Activated CD8-positive, alpha-beta memory T cell treated with anti-CD3 and anti-CD28 coated beads for 24 hours (primary cell): ENCODE results near the gene CAPZB.

Source experiments
- DNase-seq: peaks from one replicate; pipeline ENCODE4 v3.0.0-alpha.2; 2020

The CAPZB gene

DNA sequence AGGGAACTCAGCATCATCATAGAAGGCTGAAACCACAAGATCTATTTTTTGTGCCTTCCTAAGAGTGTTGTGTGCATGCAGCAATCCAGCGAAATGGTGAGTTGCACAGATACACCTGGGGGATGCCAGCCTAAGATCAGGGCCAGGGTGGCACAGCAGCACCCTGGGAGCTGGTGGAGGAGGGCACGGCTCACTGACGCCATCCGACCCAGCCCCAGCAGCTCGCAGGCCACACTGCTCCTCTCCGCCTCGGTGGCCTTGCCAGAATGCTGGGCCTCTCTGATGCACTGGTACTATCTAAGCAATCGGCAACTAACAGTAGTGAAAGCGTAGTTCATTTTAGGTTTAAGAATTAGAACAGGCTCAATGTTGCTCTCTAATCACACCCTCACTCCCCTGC is 37.8 kb downstream of the CAPZB start:
- DNase-seq = no peak

DNA sequence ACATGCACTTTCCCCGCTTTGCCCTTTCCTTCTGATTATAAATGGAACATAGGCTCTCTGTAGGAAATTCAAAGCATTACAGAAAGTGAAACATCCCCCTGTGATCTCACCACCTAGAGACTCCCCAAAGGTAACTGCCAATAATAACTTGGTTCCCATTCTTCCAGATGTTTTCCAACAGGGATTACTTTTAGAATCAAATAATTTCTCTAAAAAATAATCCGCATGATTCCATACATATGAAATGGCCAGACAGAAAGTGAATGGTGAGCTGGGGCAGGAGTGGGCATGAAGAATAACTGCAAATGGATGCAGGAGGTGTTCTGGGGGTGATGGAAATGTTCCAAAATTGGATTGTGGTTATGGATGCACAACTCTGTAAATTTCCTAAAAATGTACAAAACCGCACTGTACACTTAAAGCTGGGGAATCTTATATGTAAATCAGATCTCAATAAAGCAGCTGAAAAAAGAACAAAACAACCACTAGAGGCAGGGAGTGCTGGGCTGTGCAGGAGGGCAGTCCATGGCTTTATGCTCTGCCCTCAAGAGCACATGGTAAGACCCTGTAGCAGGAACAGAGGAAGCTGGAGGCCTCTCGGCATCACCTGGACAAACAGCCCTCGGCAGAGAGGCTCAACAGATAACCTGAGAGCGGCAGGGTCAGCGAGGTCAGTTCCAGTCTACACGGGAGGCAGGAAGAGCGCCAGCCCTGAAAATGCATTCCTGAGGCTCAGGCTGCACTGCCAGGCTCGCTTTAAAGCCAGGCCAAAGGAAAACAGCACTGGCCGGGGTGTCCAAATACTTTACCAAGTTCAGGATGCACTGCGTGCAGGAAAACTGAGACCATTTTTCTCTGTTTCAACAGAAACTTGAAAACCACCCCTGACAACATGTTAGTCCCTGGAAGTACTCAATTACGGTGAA is 39.7 kb downstream of the CAPZB start:
- no peak for DNase-seq

DNA sequence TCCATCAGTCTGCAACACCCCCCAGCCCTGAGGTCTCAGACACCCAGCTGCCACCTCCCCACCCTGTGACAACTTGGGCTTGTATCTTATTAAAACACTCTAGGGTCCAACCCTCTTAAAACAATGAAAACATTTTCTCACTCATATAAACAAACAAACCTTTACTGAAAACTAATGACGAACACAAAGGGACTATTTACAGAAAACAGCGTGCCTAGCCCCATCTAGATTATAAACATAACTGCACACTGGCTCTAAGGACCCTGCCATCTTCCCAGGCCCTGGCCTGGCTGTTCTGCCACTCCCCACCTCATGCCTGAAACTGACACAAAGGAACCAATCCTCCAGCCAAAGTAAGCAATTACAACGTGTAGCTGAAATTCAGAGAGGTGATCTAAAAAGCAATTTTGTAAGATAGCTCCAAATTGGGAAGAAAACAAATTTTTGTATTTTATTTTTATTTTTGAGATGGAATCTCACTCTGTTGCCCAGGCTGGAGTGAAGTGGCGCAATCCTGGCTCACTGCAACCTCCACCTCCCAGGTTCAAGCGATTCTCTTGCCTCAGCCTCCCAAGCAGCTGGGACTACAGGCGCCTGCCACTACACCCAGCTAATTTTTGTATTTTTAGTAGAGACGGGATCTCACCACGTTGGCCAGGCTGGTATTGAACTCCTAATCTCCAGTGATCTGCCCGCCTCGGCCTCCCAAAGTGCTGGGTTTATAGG is 40.9 kb downstream of the CAPZB start:
- DNase-seq = no peak

DNA sequence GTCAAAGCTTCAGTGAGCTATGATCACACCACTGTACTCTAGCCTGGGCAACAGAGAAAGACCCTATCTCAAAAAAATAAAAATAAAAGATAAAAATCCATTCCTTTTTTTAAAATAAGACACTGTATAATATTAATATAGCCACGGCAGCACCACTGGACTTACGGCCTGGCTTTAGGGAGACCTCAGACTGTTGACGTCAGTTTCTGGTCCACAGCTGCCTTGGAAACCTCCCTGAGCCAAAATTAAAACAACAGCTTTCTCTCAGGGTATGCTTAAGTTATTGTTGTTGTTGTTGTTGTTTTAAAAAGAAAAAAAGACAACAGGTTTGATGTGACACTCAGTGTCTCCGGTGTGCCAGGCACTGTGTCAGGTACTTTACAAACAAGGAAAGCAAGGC is 42.0 kb downstream of the CAPZB start:
- DNase-seq = no peak

DNA sequence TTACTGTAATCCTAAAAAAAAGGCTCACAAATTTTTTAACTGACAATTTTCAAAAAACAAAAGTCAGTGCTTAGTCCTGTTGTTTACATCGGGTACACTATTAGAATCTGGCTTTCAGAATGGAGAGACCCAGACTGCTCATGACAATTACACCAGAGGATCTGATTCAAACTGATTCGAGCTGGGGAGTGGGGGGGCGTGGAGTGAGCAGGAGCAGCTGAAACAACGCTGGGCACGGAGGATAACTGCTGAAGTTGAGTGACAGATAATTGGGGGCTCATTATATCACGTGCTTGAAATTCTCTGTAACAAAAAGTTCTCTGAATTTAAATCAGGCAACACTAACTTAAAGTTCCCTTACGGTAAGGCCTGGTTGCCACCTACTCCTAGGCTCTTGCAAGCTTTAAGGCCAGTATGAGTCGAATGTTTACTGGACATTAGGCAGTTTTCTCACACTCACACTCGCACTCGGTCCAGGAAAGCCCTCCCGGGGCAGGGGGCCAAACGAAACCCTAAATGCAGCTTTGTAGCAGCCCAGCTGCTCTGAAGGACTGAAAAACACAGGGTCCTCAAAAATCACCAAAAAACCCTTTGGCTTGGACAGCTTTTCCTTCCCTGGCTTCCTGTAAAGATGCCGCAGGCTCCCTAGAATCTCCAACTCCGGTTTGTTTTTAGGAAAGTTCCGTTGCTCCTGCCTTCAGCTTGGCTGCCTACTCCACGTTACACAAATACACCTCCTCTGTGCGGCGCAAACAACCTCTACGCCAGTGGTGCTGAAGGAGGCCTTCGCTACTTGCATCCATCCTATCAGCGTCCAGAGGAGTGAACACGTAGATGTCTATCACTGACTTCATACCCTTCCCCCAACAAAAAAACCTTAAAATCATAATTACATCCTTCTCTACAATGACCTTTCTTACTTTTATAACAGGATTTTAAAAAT is 42.9 kb downstream of the CAPZB start:
- DNase-seq = no peak

DNA sequence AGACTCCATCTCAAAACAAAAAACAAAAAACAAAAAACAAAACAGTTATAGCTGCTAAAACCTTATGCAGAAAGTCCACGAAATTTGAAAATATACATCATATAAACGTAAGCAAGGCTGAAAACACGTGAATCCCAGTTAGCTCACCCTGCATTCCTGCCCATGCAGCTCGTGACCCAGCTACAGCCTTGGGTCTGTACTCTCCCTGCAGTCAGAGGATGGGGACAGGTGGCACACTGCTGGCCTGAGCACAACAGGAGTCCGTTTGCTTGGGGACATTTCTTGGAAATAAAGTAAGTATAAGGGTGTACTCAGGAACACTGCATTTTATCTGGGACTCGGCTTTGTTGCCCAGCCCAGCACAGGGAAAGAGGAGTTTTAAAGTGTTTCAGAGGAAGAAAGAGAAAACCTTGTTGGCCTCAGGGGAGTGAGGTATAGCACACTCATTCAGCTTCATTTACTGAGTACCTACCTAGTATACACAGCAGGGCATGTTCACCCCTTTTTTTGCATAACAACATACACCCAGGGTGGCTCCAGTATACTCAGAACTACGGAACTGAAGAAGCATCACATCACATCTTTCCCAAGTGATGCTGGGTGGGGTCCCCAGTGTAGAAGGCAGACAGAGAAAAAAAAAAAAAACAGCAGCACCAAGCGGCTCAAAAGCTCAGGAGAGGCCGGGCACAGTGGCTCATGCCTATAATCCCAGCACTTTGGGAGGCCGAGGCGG is 44.1 kb downstream of the CAPZB start:
- DNase-seq = no peak

DNA sequence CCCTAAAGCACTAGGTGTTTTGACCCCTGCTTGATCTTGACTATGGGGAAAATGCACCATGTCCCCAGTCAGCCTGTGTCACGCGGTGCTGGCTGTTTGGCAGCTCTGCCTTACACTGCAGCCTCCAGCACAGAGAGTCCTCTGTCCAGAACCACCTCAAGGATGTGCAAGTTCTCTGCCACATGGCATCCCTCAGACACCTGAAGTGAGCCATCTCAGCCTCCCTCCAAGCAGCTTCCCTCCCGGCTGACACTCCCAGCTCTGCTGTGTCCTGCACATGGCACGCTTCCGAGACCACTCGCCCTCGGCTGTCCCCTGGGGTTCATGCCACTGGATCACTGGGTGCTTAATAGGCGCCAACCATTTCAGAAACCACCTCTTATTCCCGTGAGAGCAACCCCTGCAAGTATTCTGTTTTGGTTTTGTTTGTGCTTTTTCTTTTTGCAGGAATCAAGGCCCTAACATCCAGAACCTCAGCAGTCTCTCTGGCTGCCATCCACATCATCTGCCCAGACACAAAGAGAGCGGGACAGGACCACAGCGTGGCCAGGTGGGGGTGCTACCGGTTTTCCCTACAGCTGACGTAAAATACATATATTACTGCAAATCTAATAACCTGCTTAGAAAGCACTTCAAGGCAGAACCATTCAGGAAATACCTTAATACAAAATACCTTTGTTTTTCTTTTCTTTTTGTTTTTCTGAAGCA is 45.7 kb downstream of the CAPZB start:
- no peak for DNase-seq

DNA sequence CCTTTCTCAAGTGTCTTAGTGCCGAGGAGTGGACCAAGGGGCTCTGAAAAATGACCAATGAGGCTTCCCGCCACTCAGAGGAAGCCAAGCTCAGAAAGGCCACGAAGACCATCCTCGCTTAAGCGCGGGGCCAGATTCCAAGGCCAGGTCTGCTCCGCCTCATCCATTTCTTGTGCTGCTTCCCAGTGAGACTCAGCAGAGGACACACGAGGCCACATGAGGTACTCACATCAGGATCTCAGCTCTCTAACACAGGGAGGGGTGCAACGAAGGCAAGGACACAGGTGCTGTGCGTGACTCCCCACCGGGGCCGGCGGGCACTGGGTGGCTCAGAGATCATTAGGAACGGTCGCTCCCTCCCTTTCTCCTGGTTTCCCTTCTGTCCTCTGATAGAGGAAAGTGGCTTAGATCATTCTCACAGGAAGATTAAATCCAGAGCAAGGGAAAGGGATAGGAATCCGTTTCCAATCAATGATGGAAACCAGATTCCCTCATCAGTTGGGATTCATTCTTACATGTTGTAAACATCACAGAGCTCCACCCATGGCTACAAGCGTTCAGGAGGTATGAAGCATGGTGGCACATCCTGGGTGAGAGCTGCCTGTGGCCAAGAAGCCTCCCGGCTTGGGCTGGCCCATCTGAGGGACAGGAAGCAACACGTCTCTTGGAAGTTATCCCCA is 46.7 kb downstream of the CAPZB start:
- DNase-seq = no peak

DNA sequence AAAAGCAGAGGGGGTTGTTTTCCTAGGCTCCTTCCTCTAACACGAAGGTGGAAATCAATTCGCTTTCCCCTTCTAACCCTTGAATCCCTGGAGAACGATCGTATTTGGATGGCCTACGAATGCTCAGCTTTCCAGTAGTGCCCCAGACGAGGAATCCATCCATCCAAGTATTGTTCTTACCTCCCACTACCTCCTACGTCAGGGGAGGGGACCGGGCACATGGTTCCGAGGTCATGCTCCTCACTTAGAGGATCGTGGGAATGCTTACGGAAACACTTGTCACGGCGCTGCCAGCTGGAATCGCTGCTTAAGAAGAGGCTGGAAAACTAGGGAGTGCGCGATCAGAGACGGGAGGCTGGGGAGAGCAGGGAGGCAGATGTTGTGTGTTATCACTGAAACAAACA is 47.4 kb downstream of the CAPZB start:
- no peak for DNase-seq

DNA sequence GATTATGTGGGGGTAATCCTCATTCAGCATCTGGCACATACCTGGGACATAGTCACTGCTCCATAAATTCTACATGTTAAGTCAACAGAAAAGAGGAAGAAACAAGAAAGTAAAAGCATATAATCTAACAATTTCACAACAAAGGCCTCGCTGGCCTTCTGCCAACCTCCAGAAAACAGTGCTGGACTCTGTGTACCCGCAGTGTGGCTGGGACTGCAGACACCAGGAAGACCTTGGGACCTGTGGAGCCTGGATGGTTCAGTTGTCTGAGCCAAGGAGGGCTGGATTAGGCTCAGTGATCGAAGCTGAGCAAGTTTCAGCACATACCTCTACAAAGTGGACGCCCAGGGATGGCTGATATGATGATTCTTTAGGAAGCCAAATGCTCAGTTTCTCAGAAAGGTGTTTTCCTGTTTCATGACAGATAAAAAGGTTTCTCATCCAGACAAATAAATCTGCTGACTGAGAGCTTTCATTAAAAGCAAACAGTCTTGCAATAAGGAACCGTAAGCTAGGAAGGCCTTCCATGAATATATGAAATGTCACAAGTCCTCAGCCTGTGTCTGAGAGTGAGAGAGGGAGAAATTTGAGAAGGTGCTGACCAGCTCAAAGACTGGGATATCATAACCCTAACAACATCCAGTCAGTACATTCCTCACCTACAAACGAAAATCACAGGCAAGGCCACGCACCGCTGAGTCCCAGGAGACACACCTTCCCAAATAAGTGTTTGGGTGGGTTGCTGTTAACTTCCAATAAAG is 48.4 kb downstream of the CAPZB start:
- DNase-seq = no peak

DNA sequence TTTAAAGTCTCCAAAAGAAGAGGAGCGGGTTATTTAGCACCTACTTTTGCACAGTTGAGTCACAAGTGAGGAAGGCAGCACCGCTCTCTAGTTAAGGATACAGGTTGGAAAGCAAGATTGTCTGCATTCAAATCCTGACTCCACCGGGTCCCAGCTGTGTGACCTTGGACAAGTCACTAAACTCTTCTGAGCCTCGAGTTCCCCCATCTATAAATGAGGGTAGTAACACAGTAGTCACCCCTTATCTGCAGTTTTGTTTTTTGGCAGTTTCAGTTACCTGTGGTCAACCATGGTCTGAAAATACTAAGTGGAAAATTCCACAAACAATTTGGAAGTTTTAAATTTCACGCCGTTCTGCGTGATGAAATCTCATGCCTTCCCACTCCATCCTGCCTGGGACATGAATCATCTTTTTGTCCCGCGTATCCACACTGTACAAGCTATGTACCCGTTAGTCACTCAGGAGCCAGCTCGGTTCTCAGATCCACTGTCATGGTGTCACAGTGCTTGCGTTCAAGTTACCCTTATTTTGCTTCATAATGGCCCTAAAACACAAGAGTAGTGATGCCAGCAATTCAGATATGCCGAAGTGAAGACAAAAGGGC is 49.4 kb downstream of the CAPZB start:
- DNase-seq = no peak

DNA sequence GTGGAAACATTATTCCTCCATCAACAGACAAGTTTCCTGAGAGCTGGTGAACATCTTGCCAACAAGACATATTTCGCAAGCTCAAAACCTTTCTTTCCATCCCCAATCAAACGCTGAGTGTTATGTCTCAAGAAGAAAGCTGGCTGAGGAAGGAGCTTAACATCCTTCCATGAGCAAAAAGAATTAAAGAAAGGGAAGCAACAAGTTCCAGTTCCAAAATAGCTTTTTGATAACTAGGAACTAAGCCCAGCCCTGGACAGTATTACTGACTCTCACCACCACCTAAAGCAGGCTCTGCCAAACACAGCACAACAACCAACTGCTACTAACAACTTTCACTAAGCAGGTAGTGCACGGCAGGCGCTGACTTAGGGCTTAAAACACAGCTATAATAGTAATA is 50.2 kb downstream of the CAPZB start:
- no peak for DNase-seq

DNA sequence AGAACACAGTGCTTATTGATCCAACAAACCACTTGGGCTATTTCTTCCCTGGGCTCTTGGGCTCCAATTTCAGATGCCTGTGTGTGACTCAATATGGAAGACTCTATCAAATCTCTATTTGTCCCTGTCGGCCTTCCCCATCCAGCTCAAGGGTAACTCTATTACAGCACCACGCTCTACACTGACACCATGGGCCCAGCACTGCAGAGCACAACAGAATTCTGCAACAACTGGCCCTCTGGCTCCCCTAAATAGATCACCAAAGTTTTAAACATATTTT is 51.7 kb downstream of the CAPZB start:
- no peak for DNase-seq

DNA sequence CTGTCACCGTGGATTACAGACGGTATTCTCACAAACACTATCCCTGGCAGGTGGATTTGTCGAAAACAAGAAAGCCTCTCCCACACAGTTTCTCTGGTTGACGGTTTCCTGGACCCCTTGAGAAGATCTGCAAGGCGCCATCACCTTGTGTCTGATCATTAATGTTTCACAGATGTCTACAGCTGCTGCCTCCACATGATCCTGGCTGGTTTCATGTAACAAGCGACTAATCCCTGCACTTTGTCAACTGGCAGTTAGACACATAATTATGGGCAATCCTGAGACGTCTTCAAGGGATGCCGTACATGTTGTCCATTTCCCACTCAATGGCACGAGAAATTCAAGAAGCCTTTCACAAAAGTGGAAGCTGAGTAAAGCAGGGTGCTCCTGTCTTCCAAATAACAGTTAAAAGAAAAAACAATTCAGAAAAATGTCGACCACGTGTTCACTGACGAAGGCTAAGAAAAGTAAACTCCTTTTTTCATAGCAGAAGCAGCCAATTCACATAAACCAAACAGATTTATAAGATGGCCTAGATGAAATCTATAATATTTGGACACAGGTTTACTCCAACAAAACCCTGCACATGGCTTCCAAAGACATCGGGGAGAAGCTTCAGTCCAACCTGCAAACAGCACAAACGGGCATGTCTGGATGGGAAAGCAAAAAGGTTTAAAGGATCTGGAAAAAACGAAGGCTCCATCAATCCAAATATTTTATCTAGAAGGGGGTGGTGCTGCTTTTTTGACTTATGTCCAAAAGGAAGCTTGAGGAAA is 52.2 kb downstream of the CAPZB start:
- DNase-seq = no peak

DNA sequence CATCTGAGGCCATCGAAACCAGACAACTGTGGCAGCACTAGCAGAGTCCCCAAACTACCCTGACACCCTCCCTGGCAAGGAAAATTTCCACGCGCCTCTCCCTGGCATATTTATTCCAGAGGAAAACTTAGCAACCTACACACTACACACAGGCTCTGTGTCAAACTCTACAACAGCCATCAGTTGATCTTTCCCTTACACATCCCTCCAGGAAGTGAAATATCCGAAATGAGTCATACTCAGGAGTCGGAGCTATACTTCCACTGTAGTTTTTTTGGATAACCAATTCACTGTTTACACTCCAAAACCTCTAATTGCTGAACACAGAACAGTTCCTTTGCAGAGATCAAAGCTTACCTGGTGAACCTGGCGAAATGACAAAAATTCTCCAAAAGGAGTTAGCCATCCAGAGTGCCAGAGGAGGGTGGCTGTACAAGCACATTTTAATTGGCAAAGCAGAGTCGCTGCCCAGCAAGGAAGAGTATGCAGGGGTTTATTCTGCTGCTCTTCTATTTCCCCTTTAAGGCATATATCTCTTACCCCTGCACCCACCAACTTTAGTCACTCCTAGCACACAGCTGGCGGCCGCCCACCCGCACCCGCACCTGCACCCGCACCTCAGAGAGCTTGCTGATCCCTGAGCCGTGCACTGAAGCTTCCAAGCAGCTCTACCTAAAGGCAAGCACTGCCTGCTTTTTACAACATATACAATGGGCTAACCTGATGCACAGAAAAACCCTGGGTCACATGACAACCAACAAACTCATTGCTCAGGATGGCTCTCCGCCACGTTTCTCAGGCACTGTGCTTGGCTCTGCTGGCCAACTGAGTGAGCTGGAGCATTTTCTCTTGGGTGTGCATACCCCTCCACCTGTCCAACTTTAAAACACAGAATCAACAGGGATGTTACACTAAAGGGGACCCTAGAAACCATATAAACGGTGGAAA is 54.9 kb downstream of the CAPZB start:
- no peak for DNase-seq

DNA sequence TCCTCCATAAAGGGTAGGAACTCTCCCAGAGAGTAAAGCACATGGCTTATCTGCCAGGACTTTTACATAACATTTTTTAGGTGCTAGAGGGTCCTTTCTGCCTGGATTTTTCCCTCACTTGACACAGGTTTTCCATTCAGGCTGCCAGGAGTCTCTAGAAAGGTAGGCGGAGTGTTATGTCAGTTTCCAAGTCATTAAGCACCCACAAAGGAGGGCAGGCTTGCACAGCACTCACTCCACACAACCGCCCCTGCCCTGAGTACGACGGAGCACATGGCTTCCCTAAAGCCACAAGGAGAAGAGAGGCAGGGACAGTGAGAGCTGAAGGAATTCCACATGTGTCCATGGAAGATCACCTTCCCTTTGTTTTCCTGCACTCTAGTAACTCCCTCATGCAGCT is 55.7 kb downstream of the CAPZB start:
- no peak for DNase-seq

DNA sequence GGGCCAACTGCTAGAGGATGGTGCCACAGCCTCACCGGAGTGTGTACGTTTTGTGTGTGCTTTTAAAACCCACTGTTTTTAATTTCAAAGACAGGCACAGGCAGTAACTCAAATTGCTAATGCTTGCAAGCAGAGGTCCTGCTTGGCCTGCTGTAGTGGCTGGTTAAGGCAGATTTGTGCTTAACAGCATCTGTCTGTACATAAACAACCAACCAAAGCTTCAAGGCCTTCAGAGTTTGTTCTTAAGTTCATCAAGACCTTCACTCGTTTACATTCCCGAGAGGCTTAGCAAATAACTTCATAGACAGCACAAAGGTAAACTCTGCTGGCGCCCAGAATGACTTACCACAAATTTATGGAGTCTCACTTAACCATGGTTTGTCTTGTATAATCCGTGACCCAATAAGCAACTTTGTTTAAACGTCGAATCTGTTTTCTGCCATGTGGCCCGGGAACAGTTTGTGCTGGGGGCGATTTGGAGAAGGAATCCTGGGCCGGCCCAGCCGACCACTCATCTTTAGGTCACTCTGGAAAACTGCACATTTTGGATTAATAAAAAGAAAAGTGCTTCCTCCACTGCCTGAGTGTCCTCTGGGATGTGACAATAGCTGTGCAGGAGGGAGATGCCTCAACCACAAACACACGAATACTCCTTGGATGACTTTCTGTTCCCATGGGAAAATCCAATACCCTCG is 58.1 kb downstream of the CAPZB start:
- no peak for DNase-seq
